HG03457 (cell line): ENCODE measurements around the gene MGAT4A.
"Not testable (repeated sequence)": the region's sequence is repeated elsewhere in the genome, so short reads cannot be mapped to it uniquely, and the experiment has no call there.

Experiments
- ATAC-seq: cut with Tn5 transposase; IDR thresholded peaks from one replicate; pipeline ENCODE4 v1.9.1; 2021; ENCODE audit warnings: moderate number of reproducible peaks; ENCODE audit not compliant: unreplicated experiment

Gene MGAT4A

DNA sequence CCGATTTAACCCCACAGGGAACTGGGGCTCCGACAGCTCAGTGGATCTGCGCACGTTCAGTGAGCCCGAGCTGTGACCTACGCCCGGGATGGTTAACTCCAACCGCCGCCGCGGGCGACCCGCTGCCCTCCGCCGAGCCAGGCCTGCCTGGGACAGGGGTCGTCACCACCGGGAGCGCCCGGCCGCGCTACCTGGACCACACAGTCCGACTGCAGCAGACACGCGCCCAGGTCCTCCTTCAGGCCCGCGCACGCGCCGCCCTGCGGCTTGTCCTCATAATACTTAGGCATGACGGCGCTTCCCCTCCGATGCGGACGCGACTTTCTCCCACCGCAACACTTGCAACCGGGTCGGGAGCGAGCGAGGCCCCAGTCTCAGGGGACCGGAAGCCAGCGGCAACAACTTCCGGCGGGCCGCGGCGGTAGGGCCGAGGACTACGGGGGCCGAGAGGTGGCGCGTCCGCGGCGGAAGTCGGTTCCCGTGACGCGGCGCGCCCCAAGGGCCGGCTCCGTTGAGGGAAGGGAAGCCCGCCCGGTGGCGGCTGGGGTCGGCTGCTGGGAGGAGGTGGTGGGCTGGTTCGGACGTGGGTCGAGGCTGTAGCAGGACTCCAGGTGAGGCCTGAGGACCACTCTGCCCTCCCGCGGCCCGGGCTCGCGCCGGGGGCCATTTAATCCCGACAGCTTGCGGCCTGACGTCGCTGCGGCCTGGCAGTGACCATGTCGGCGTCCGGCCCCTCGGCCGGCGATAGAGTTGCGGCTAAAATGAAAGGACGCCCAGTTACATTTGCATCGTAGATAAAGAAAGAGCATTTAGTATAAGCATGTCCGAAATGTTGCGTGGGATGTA is 122.6 kb downstream of the MGAT4A start, which contains the start of the genes COA5 and UNC50:
Gene COA5, minus strand, starts transcription at position 397 of the 846 bp plus-strand sequence. Its CDS starts 107 bp downstream, at position 290.
Gene UNC50, plus strand, starts transcription at position 474 of the 846 bp plus-strand sequence. CDS start 1,171 bp downstream, outside the sequence.
- peak; percentile 64 for ATAC-seq

DNA sequence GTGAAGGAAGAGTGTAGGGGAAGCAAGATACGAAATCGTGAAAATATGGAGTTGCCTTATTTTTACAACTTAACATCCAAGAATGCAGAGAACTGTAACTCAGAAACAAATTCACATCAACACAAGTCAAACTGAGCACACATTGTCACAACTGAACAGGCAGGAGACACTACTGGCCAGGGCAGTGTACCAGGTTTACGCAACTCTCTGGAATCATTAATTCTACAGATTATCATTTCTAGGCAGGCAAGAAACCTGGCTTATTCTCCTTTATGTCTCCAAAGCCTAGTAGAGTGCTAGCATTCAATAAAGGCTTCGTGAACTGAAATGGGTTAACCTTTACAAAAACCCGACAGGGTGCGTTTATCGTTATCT is 123.2 kb downstream of the MGAT4A start:
- ATAC-seq, result no peak

GRCh38 chr2:98607104-98607503 is 123.8 kb downstream of the MGAT4A start:
- no peak for ATAC-seq

DNA sequence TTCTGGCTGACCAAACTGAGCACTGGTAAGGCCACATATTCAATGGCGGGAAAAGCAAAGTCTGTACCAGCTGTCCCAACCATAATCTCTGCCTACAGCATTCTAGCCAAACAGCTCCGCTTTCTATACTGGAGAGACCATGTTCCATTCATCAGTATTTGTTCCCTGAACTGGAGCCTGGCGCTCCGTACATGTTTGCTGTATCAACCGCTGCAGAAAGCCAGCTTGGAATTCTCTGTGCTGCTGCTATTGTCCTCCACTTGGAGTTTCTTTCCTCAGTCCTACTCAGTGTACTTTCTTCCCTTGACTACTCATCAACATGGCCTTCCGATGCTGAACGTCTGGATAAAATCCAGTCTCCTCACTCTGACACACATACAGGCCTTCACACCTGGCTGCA is 124.5 kb downstream of the MGAT4A start:
- no peak for ATAC-seq

DNA sequence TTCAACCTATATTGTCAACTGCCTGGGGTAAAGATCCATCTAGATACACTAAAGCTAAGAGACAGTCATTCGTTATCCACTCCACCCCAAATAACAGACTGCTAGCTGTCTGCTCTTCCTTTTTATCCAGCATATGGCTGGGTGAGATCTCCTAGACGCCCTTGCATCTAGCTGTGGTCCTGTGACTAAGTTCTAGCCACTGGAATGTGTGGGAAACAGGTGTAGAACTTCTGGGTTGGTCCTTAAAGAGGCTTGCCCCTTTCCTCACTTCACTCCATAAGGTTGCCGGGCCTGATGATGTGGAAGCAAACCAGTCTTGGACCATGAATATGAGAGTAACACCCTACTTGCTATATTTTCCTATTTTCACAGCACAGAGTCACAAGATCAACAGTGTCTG is 125.9 kb downstream of the MGAT4A start:
- ATAC-seq, result no peak

GRCh38 chr2:98604547-98604946 is 126.4 kb downstream of the MGAT4A start:
- no peak for ATAC-seq

DNA sequence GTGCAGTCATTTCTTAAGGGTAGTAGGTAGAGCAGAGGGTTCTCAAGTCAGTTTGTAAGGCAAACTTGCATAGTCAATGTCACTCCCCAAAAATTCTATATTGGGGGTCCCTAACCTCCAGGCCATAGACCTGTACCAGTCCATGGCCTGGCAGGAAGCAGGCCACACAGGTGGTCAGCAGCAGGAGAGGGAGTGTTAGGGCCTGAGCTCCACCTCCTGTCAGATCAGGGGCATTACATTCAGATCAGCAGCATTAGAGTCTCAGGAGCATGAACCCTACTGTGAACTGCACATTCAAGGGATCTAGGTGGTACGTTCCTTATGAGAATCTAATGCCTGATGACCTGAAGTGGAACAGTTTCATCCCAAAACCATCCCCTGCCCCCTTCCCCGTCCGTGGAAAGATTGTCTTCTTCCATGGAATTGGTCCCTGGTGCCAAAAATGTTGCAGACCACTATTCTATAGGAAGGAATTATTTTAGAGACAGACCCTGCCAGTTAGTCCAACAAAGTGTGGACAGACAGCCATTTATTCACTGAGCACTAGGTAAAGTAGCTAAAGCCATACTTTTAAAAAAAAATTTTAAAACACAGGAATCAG is 129.3 kb downstream of the MGAT4A start:
- ATAC-seq, result peak; percentile 52

DNA sequence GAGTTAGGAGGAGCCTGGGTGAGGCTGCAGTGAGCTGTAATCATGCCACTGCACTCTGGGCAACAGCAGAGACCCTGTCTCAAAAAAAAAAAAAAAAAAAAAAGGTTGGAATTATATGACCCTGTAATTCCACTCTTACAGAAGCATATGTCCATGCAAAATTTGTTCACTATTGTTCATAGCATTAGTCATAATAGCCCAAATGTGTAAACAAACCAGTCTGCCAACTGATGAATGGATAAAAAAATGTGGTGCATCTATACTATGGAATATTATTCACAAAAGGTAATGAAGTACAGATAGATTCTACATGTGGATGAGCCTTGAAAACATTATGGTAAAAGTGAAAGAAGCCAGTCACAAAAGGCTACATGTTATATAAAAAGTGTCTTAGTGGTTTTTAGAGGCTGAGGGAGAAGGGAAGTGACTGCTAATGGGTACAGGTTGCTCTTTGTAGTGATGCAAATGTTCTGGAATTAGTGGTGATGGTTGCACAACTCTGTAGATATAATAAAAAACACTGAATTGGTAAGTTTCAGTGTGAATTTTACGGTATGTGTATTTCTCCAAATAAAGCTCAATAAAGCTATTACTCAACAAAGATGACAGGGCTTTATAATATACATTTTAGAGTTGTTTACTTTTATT is 132.0 kb downstream of the MGAT4A start:
- no peak for ATAC-seq

- not testable (repeated sequence) for ATAC-seq
These were observed 136.3 kb downstream of the MGAT4A start for GRCh38 chr2:98594665-98595064.

GRCh38 chr2:98592565-98592964 is 138.4 kb downstream of the MGAT4A start:
- no peak for ATAC-seq

DNA sequence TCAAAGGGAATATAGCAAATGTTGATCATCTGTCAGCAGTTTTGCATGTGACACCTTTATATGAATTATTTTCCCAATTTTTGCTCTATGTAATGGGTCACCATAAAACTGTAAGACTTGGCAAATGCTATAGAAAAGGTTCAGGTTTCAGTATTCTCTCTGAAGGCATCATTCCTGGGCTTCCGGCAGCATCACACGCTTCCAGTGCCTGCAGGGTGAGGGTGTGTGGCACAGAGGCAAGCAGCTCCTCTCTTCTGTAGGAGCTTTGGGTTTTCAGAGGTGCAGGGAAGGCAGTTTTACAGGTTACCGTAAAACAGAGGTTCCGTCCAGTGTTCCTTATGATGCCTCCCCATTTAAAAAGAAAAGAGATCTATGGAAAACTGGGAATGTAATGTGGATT is 141.4 kb downstream of the MGAT4A start:
- ATAC-seq, result no peak

DNA sequence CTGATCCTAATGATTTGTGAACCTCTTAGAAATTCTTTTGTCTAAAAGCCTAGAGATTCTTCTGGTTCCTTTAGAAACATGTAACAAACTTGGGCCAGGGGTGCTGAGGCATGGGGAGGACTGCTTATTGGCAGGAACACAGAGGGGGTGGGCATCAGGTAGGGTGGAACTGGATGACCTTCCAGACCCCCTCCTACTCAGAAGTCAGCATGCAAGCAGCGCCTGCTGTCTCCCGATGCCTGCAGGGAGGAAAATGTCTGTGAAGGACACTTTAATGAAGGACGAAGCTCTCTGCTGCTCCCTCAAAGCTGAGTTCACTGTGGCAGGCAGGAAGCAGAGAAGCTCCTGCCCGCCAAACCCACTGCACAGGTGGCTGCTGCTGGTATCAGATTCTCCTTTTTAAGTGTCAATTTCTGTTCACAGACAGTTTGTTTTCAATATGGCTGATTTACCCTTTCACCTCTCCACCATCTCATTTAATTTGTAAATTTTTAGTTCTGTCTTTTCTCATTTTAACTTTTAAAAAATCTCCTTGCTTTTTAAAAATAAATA is 142.0 kb downstream of the MGAT4A start:
- no peak for ATAC-seq

GRCh38 chr2:98586551-98587140 is 144.3 kb downstream of the MGAT4A start:
- no peak for ATAC-seq

- ATAC-seq, result no peak
These were observed 145.5 kb downstream of the MGAT4A start for GRCh38 chr2:98585386-98585785.

GRCh38 chr2:98583816-98584618 is 146.9 kb downstream of the MGAT4A start:
- ATAC-seq, result no peak

DNA sequence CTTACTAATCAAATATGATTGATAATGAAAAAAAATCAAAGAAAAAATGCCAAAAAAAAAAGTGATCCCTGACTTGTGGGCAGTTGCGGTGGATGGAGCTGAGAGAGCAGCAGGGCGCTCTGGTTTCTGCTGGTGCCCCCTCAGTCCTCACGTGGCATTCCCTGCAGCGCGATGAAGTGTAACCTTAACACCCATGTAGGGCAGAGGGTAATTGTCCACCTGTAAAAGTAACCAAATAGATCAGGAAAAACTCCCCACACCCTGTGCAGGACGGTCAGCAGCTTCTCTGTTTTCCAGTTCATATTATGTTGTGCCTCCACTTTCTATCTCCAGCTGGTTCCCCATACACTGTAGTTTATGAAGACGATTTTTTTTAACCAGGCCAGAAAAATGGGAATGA is 147.7 kb downstream of the MGAT4A start:
- ATAC-seq, result no peak

GRCh38 chr2:98582523-98582922 is 148.4 kb downstream of the MGAT4A start:
- ATAC-seq, result no peak

DNA sequence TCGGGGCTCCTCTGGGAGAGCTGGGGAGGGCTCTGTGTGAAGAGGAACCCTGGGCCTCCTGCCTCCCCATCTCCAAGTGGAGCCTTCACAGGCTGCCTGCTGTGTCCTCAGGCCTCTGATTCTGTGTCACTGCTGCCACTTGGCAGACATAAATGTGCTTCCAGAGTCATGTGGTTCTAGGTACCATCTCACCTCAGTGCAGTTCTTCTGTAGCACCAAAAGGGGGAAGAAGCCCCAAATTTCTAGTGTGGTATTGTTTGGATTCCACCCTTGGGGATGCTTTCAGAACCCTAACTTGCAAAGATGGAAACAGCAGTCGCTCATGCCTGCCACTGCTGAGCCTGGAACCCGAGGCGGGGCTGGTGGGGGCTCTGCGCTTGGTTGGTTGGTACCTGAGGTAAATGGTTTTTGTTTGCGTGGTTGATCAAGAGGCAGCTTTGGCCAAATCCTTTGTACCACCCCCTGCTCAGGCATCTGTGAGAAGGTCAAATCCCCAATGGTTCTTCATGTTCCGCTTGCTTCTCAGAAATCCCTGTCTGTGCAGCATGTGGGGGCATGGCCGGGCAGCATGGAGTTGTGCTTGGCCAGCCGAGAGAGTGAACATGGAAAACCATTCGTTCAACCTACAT is 150.2 kb downstream of the MGAT4A start:
- no peak for ATAC-seq

GRCh38 chr2:98579926-98580325 is 151.0 kb downstream of the MGAT4A start:
- no peak for ATAC-seq

GRCh38 chr2:98578231-98578630 is 152.7 kb downstream of the MGAT4A start:
- no peak for ATAC-seq
